ENCODE results near the gene KIF6.

DNA sequence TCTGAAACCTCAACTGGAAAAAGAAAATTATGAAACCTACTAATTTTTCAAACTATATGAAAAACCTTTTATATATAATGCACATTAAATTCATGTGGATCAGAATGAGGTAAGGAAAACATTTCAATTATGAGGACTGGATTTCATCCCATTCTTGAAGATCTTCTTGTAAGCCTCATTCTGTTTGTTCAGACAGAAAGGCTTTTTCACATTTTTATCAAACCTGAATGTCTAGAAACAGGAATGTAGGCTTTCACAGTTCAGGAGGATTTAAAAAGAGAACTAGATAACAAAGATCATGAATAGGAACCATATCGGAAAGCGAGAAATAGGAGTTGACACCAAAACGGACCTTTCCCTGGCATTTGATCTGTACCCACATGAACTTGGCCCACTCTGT, 210.2 kb downstream of the KIF6 start:
- TF ChIP-seq, protein P1, sequence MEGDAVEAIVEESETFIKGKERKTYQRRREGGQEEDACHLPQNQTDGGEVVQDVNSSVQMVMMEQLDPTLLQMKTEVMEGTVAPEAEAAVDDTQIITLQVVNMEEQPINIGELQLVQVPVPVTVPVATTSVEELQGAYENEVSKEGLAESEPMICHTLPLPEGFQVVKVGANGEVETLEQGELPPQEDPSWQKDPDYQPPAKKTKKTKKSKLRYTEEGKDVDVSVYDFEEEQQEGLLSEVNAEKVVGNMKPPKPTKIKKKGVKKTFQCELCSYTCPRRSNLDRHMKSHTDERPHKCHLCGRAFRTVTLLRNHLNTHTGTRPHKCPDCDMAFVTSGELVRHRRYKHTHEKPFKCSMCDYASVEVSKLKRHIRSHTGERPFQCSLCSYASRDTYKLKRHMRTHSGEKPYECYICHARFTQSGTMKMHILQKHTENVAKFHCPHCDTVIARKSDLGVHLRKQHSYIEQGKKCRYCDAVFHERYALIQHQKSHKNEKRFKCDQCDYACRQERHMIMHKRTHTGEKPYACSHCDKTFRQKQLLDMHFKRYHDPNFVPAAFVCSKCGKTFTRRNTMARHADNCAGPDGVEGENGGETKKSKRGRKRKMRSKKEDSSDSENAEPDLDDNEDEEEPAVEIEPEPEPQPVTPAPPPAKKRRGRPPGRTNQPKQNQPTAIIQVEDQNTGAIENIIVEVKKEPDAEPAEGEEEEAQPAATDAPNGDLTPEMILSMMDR (IDR thresholded peaks at IDR 0.05; ENCODE audit: low read length): no peak
- TF ChIP-seq EZH2 (optimal IDR thresholded peaks at IDR 0.05; ENCODE audit: low read depth, low read length): no peak
